ENCODE results near the gene POP5.

- no peak for TF ChIP-seq TOX (CRISPR knock-in tag; IDR thresholded peaks at IDR 0.05; ENCODE audit: borderline replicate concordance)
- TF ChIP-seq CSRNP3 (CRISPR knock-in tag; IDR thresholded peaks at IDR 0.05) = no peak
- no peak for TF ChIP-seq ZFP3 (CRISPR knock-in tag; IDR thresholded peaks at IDR 0.05)
- no peak for TF ChIP-seq GLIS3 (CRISPR knock-in tag; IDR thresholded peaks at IDR 0.05)
- no peak for TF ChIP-seq RARB (CRISPR knock-in tag; IDR thresholded peaks at IDR 0.05)
- TF ChIP-seq TSHZ2 (CRISPR knock-in tag; IDR thresholded peaks at IDR 0.05) = no peak
These were observed 42.7 kb downstream of the POP5 start for GRCh38 chr12:120538281-120539156.
